Measurements from ENCODE around the gene DIS3L2.

DIS3L2 gene

GRCh38 chr2:232117413-232117812 is 155.9 kb downstream of the DIS3L2 start:
- no peak for TF ChIP-seq CTCF (IDR thresholded peaks at IDR 0.05; ENCODE audit: low read depth, low read length)
- no peak overlapping the region for H3K4me3 ChIP-seq (ENCODE audit: low read depth, low read length)

GRCh38 chr2:232120911-232121310 is 159.4 kb downstream of the DIS3L2 start:
- no peak for TF ChIP-seq CTCF (IDR thresholded peaks at IDR 0.05; ENCODE audit: low read depth, low read length)
- no peak overlapping the region for H3K4me3 ChIP-seq (ENCODE audit: low read depth, low read length)

GRCh38 chr2:232124309-232124708 is 162.8 kb downstream of the DIS3L2 start:
- no peak for TF ChIP-seq CTCF (IDR thresholded peaks at IDR 0.05; ENCODE audit: low read depth, low read length)
- no peak overlapping the region for H3K4me3 ChIP-seq (ENCODE audit: low read depth, low read length)

- no peak for TF ChIP-seq CTCF (IDR thresholded peaks at IDR 0.05; ENCODE audit: low read depth, low read length)
- no peak overlapping the region for H3K4me3 ChIP-seq (ENCODE audit: low read depth, low read length)
Measured at GRCh38 chr2:232126301-232127099, 165.0 kb downstream of the DIS3L2 start.

GRCh38 chr2:232129483-232129882 is 168.0 kb downstream of the DIS3L2 start:
- no peak for TF ChIP-seq CTCF (IDR thresholded peaks at IDR 0.05; ENCODE audit: low read depth, low read length)
- no peak overlapping the region for H3K4me3 ChIP-seq (ENCODE audit: low read depth, low read length)

GRCh38 chr2:232132181-232132580 is 170.7 kb downstream of the DIS3L2 start:
- no peak overlapping the region for H3K4me3 ChIP-seq (ENCODE audit: low read depth, low read length)
- TF ChIP-seq CTCF (IDR thresholded peaks at IDR 0.05; ENCODE audit: low read depth, low read length): no peak

GRCh38 chr2:232133078-232133477 is 171.6 kb downstream of the DIS3L2 start:
- TF ChIP-seq CTCF (IDR thresholded peaks at IDR 0.05; ENCODE audit: low read depth, low read length): no peak
- H3K4me3 ChIP-seq (ENCODE audit: low read depth, low read length): no peak overlapping the region

Data from WI38 (cell line).